Measurements from ENCODE around the gene IL36RN. TPM values are rescaled to one million over a fixed set of nuclear protein-coding genes. Genes with fewer than 3 reads are reported as not detected.
"Not testable (repeated sequence)": the region's sequence is repeated elsewhere in the genome, so short reads cannot be mapped to it uniquely, and the experiment has no call there.

Gene IL36RN
- total RNA-seq, 1 donor from 2014 or later: not detected

DNA sequence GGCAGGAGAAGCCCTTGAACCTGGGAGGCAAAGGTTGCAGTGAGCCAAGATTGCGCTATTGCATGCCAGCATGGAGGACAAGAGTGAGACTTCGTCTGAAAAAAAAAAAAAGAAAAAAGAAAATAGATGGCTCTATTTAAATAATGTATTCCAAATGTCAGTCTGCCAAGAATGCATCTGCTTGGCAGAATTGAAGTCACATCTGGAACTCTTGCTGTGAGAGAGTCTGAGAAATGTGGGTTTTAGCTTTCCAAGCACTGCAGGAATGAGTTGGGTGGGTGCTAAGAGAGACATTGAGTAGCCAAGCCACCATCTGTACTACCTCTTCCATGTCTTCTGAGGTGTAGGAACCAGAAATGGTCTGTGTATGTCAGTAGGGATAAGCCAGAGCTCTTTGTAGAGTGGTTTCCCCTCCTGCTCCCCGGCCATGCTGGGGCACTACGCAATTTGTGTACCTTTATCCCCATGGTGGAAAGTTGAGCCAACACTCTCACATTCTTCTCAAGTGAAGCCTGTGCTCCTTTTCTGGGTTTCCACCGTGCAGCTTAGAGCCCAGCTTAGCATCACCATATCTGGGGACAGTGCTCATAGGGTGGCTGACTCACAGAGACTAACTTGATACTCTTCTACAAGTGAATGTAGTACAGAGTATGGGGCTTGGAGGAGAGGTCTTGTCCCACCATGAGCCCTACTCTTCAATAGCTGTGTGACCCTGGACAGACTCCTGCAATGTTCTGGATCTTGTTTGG lies 34.0 kb downstream of the IL36RN start:
- Histone ChIP-seq H3K4me1 (no peaks in the 10 kb centered on the region), H3K27me3 (no peaks in the 10 kb centered on the region), H3K9me3 (no peaks in the 10 kb centered on the region), H3K4me3 (no peak overlapping the region), H3K27ac (no peak overlapping the region), H3K36me3 (no peaks in the 10 kb centered on the region)
- intact Hi-C loops (cut with DNase I): no loop called here
- TF ChIP-seq, protein P1, sequence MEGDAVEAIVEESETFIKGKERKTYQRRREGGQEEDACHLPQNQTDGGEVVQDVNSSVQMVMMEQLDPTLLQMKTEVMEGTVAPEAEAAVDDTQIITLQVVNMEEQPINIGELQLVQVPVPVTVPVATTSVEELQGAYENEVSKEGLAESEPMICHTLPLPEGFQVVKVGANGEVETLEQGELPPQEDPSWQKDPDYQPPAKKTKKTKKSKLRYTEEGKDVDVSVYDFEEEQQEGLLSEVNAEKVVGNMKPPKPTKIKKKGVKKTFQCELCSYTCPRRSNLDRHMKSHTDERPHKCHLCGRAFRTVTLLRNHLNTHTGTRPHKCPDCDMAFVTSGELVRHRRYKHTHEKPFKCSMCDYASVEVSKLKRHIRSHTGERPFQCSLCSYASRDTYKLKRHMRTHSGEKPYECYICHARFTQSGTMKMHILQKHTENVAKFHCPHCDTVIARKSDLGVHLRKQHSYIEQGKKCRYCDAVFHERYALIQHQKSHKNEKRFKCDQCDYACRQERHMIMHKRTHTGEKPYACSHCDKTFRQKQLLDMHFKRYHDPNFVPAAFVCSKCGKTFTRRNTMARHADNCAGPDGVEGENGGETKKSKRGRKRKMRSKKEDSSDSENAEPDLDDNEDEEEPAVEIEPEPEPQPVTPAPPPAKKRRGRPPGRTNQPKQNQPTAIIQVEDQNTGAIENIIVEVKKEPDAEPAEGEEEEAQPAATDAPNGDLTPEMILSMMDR (IDR thresholded peaks at IDR 0.05): no peak
- no peak for DNase-seq (ENCODE audit: low spot score in 2 of 2)

DNA sequence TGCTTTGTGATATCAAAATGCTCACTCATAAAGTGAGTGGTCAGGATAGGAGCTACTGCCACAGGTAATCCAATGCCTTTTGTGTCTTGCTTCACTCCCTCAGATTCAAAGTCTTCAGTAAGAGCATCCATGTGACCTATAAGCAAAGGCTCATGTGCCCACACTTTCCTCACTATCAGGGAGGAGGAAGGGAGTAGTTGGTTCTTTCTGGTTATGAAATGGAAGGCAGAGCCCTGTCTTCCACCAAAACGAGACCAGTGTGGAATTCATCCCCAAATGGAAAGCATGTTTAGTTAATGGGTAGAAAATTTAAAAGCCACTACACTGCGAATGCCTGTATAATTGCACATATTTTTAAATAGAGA lies 34.6 kb downstream of the IL36RN start:
- no peak overlapping the region for H3K4me3 ChIP-seq
- TF ChIP-seq, protein P1 (IDR thresholded peaks at IDR 0.05): no peak
- H3K9me3 ChIP-seq: no peaks in the 10 kb centered on the region
- DNase-seq (ENCODE audit: low spot score in 2 of 2): no peak
- H3K27ac ChIP-seq: no peak overlapping the region
- no peaks in the 10 kb centered on the region for H3K27me3 ChIP-seq
- intact Hi-C loops (cut with DNase I): no loop called here
- H3K4me1 ChIP-seq: no peaks in the 10 kb centered on the region
- no peaks in the 10 kb centered on the region for H3K36me3 ChIP-seq

DNA sequence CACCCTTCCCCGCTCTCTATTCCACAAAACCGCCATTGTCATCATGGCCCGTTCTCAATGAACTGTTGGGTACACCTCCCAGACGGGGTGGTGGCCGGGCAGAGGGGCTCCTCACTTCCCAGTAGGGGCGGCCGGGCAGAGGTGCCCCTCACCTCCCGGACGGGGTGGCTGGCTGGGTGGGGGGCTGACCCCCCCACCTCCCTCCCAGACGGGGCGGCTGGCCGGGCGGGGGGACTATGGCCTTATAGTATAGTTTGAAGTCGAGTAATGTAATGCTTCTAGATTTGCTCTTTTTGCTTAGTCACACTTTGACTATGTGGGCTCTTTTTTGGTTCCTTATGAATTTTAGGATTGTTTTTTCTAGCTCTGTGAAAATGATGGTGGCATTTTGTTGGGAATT lies 37.3 kb downstream of the IL36RN start:
- DNase-seq (ENCODE audit: low spot score in 2 of 2); intact Hi-C loops (cut with DNase I); H3K4me3 ChIP-seq: not testable (repeated sequence)

DNA sequence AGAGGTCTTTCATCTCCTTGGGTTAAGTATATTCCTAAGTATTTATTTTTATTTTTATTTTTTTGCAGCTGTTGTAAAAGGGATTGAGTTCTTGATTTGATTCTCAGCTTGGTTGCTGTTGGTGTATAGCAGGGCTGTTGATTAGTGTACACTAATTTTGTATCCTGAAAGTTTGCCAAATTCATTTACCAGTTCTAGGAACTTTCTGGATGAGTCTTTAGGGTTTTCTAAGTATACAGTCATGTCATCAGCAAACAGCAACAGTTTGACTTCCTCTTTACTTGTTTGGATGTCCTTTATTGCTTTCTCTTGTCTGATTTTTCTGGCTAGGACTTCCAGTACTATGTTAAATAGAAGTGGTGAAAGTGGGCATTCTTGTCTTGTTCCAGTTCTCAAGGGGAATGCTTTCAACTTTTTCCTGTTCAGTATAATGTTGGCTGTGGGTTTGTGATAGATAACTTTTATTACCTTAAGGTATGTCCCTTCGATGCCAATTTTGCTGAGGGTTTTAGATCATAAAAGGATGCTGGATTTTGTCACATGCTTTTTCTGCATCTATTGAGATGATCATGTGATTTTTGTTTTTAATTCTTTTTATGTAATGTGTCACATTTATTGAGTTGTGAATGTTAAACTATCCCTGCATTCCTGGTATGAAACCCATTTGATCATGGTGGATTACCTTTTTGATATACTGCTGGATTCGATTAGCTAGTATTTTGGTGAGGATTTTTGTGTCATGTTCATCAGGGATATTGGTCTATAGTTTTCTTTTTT lies 38.0 kb downstream of the IL36RN start:
- H3K4me3 ChIP-seq; DNase-seq (ENCODE audit: low spot score in 2 of 2); H3K36me3 ChIP-seq; H3K9me3 ChIP-seq; intact Hi-C loops (cut with DNase I); H3K27ac ChIP-seq; H3K4me1 ChIP-seq; H3K27me3 ChIP-seq: not testable (repeated sequence)

More for the DNA sequence above, 37.3 kb downstream of the IL36RN start:
- H3K27me3 ChIP-seq, H3K4me1 ChIP-seq, H3K27ac ChIP-seq, H3K9me3 ChIP-seq, H3K36me3 ChIP-seq: not testable (repeated sequence)

DNA sequence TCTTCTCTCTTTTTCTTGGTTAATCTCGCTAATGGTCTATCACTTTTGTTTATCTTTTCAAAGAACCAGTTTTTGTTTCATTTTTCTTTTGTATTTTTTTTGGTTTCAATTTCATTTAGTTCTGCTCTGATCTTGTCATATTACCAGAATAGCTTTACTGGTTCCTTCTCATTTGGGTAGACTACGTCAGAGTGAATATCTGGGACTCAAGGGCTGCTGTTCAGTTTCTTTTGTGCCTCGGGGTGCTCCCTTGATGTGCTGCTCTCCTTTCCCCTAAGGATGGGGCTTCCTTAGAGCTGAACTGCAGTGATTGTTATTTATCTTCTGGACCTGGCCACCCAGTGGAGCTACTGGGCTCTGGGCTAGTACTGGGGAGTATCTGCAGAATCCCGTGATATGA lies 39.0 kb downstream of the IL36RN start:
- Histone ChIP-seq H3K36me3 (no peaks in the 10 kb centered on the region), H3K27me3 (no peaks in the 10 kb centered on the region), H3K9me3 (no peaks in the 10 kb centered on the region), H3K27ac (no peak overlapping the region), H3K4me1 (no peaks in the 10 kb centered on the region), H3K4me3 (no peak overlapping the region)
- DNase-seq (ENCODE audit: low spot score in 2 of 2): no peak
- intact Hi-C loops (cut with DNase I): no loop called here
- TF ChIP-seq, protein P1 (IDR thresholded peaks at IDR 0.05): no peak

DNA sequence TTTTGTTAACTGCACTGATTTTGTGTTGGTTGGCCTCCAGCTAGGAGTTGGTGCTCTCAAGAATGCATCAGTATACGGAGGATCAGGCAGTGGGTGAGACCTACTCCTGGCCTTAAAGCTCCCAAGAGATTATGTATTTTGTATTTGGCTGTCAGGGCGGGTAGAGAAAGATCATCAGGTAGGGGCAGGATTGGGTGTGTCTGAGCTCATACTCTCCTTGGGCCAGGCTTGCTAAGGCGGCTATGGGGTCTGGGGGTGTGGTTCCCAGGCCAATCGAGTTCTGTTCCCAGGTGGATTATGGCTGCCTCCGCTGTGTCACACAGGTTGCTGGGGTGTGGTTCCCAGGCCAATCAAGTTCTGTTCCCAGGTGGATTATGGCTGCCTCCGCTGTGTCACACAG lies 39.5 kb downstream of the IL36RN start:
- H3K27me3 ChIP-seq: no peaks in the 10 kb centered on the region
- H3K27ac ChIP-seq: no peak overlapping the region
- H3K4me1 ChIP-seq: no peaks in the 10 kb centered on the region
- DNase-seq (ENCODE audit: low spot score in 2 of 2): no peak
- intact Hi-C loops (cut with DNase I): no loop called here
- TF ChIP-seq, protein P1 (IDR thresholded peaks at IDR 0.05): no peak
- no peaks in the 10 kb centered on the region for H3K9me3 ChIP-seq
- no peaks in the 10 kb centered on the region for H3K36me3 ChIP-seq
- no peak overlapping the region for H3K4me3 ChIP-seq
